SK-N-SH treated with all-trans-retinoic acid at 6 μM for 48 hours (cell line): ENCODE measurements around the gene ARSG.
A peak's percentile ranks its signal among the peaks of the same experiment; 100 is the strongest.

Experiments
- ATAC-seq: fragments of 200-7000 bp; cut with Tn5 transposase; 3 replicates; pipeline ENCODE4 v1.9.1; 2020; ENCODE audit warnings: mild to moderate bottlenecking, moderate library complexity
- ARNTL ChIP-seq: fragments of 450-650 bp; formaldehyde crosslinking; IDR thresholded peaks from 2 replicates; pipeline ENCODE4 v1.5.0; 2020; ENCODE audit warnings: low read depth, mild to moderate bottlenecking, moderate library complexity, borderline replicate concordance
- CSDC2 ChIP-seq: fragments of 250-450 bp; sonication (Bioruptor Pico); IDR thresholded peaks from 2 replicates; pipeline ENCODE4 v1.5.0; 2020; ENCODE audit warnings: mild to moderate bottlenecking, moderate library complexity
- CSRNP3 ChIP-seq: fragments of 250-450 bp; sonication (Bioruptor Pico); IDR thresholded peaks from 2 replicates; pipeline ENCODE4 v1.5.1; 2021; ENCODE audit warnings: mild to moderate bottlenecking, moderate library complexity
- ESRRG ChIP-seq: fragments of 250-450 bp; sonication (Bioruptor Pico); IDR thresholded peaks from 2 replicates; pipeline ENCODE4 v1.6.1; 2021; ENCODE audit warnings: mild to moderate bottlenecking
- ISL1 ChIP-seq: fragments of 250-450 bp; sonication (Bioruptor Pico); IDR thresholded peaks from 2 replicates; pipeline ENCODE4 v2.1.2; 2022; ENCODE audit warnings: mild to moderate bottlenecking, moderate library complexity
- OSR1 ChIP-seq: fragments of 250-450 bp; sonication (Bioruptor Pico); IDR thresholded peaks from 2 replicates; pipeline ENCODE4 v1.8.0; 2022; ENCODE audit warnings: moderate library complexity, mild to moderate bottlenecking, inconsistent platforms
- POU6F1 ChIP-seq: fragments of 250-450 bp; sonication (Bioruptor Pico); IDR thresholded peaks from 2 replicates; pipeline ENCODE4 v1.8.0; 2021; ENCODE audit warnings: low read depth, mild to moderate bottlenecking, moderate library complexity, borderline replicate concordance
- RARB ChIP-seq: fragments of 250-450 bp; sonication (Bioruptor Pico); IDR thresholded peaks from 2 replicates; pipeline ENCODE4 v1.8.0; 2021; ENCODE audit warnings: mild to moderate bottlenecking, moderate library complexity
- SNAI2 ChIP-seq: fragments of 250-450 bp; sonication (Bioruptor Pico); IDR thresholded peaks from 2 replicates; pipeline ENCODE4 v1.5.0; 2020; ENCODE audit warnings: mild to moderate bottlenecking, moderate library complexity
- TCF4 ChIP-seq: fragments of 250-450 bp; sonication (Bioruptor Pico); IDR thresholded peaks from 2 replicates; pipeline ENCODE4 v1.8.0; 2021; ENCODE audit warnings: mild to moderate bottlenecking, moderate library complexity, borderline replicate concordance
- TOX ChIP-seq: fragments of 250-450 bp; sonication (Bioruptor Pico); IDR thresholded peaks from 2 replicates; pipeline ENCODE4 v1.8.0; 2021; ENCODE audit warnings: mild to moderate bottlenecking, moderate library complexity, borderline replicate concordance
- TSHZ2 ChIP-seq: fragments of 250-450 bp; sonication (Bioruptor Pico); IDR thresholded peaks from 2 replicates; pipeline ENCODE4 v1.5.0; 2020; ENCODE audit warnings: mild to moderate bottlenecking, moderate library complexity
- ZC3H10 ChIP-seq: fragments of 250-450 bp; sonication (Bioruptor Pico); IDR thresholded peaks from 2 replicates; pipeline ENCODE4 v1.5.1; 2021; ENCODE audit warnings: mild to moderate bottlenecking, moderate library complexity
- ZNF8 ChIP-seq: fragments of 450-650 bp; formaldehyde crosslinking; IDR thresholded peaks from 2 replicates; pipeline ENCODE4 v1.5.0; 2020; ENCODE audit warnings: mild to moderate bottlenecking, moderate library complexity

Gene ARSG

GRCh38 chr17:68435876-68436842, 144.9 kb downstream of the ARSG start:
- ATAC-seq: peak; percentile 93
- TF ChIP-seq ZNF8 (CRISPR knock-in tag) (no peak), OSR1 (CRISPR knock-in tag) (no peak), POU6F1 (CRISPR knock-in tag) (no peak), CSRNP3 (CRISPR knock-in tag) (no peak), ARNTL (CRISPR knock-in tag) (no peak), SNAI2 (no peak), TCF4 (CRISPR knock-in tag) (no peak), TOX (CRISPR knock-in tag) (no peak), ZC3H10 (CRISPR knock-in tag) (no peak)

GRCh38 chr17:68437979-68438822, 146.9 kb downstream of the ARSG start:
- no peak for TF ChIP-seq CSRNP3 (CRISPR knock-in tag)
- ATAC-seq: no peak

- ATAC-seq: no peak
- TF ChIP-seq TSHZ2 (CRISPR knock-in tag) (no peak), ESRRG (CRISPR knock-in tag) (no peak), ARNTL (CRISPR knock-in tag) (no peak), POU6F1 (CRISPR knock-in tag) (no peak), RARB (CRISPR knock-in tag) (no peak)
Measured at GRCh38 chr17:68439656-68440290, 148.5 kb downstream of the ARSG start.

GRCh38 chr17:68440526-68440925, 149.2 kb downstream of the ARSG start:
- ATAC-seq: no peak
- no peak for TF ChIP-seq ISL1 (CRISPR knock-in tag)
- TF ChIP-seq CSRNP3 (CRISPR knock-in tag): no peak
- TF ChIP-seq CSDC2 (CRISPR knock-in tag): no peak
- no peak for TF ChIP-seq POU6F1 (CRISPR knock-in tag)
- TF ChIP-seq TSHZ2 (CRISPR knock-in tag): no peak
